GM21619 (cell line): ENCODE data around the gene KCNJ10.
A peak's percentile ranks its signal among the peaks of the same experiment; 100 is the strongest.
"Not testable (repeated sequence)": the region's sequence is repeated elsewhere in the genome, so short reads cannot be mapped to it uniquely, and the experiment has no call there.

ENCODE experiments used
- ATAC-seq: cut with Tn5 transposase; IDR thresholded peaks from one replicate; pipeline ENCODE4 v1.9.1; 2021; ENCODE audit not compliant: unreplicated experiment

KCNJ10 gene

GRCh38 chr1:160062230-160062532 is 7.8 kb downstream of the KCNJ10 start:
- ATAC-seq, result no peak

GRCh38 chr1:160061369-160062229 is 8.4 kb downstream of the KCNJ10 start:
- ATAC-seq, result no peak

- no peak for ATAC-seq
Observed at GRCh38 chr1:160058087-160058486, 11.9 kb downstream of the KCNJ10 start.

- no peak for ATAC-seq
Observed at GRCh38 chr1:160056648-160057169, 13.3 kb downstream of the KCNJ10 start.

GRCh38 chr1:160053548-160054365 is 16.2 kb downstream of the KCNJ10 start:
- ATAC-seq, result no peak

- no peak for ATAC-seq
Observed at GRCh38 chr1:160052936-160053335, 17.0 kb downstream of the KCNJ10 start.

- no peak for ATAC-seq
Observed at GRCh38 chr1:160050619-160051018, 19.3 kb downstream of the KCNJ10 start.

GRCh38 chr1:160050182-160050581 is 19.8 kb downstream of the KCNJ10 start:
- not testable (repeated sequence) for ATAC-seq

- no peak for ATAC-seq
Observed at GRCh38 chr1:160049101-160049500, 20.9 kb downstream of the KCNJ10 start.

GRCh38 chr1:160048335-160048734 is 21.6 kb downstream of the KCNJ10 start:
- no peak for ATAC-seq

- peak; percentile 42 for ATAC-seq
Observed at GRCh38 chr1:160047111-160047991, 22.6 kb downstream of the KCNJ10 start.

- ATAC-seq, result peak; percentile 74
Observed at GRCh38 chr1:160046494-160047110, 23.4 kb downstream of the KCNJ10 start.

GRCh38 chr1:160045653-160046052 is 24.3 kb downstream of the KCNJ10 start:
- ATAC-seq, result no peak

GRCh38 chr1:160043543-160043942 is 26.4 kb downstream of the KCNJ10 start:
- no peak for ATAC-seq

GRCh38 chr1:160040476-160040875 is 29.5 kb downstream of the KCNJ10 start:
- no peak for ATAC-seq

- no peak for ATAC-seq
Observed at GRCh38 chr1:160032165-160032820, 37.7 kb downstream of the KCNJ10 start.

- ATAC-seq, result peak; percentile 95
Observed at GRCh38 chr1:160031365-160032164, 38.4 kb downstream of the KCNJ10 start, which contains the start of gene PIGM. Gene PIGM, minus strand, starts transcription at chr1:160031990. Its CDS starts 251 bp downstream, at chr1:160031739.

GRCh38 chr1:160030657-160031364 is 39.1 kb downstream of the KCNJ10 start:
- ATAC-seq, result peak; percentile 13
